Ovary (tissue), 9 donors: ENCODE results near the gene DGUOK. TPM values are rescaled to one million over a fixed set of nuclear protein-coding genes. Genes with fewer than 3 reads are reported as not detected.
"Not testable (repeated sequence)": the region's sequence is repeated elsewhere in the genome, so short reads cannot be mapped to it uniquely, and the experiment has no call there.

Source experiments
- DNase-seq, 5 donors: peaks; one replicate each; pipeline ENCODE4 v3.0.0-alpha.2; 2019 to 2020
- H3K27ac ChIP-seq, 2 donors: fragments of 200-600 bp; one replicate each; pipeline versions ENCODE4 v1.5.1 to v1.8.0; 2019 to 2022
- H3K27me3 ChIP-seq: fragments of 200-600 bp; one replicate; pipeline ENCODE4 v1.8.0; 2022
- H3K36me3 ChIP-seq: fragments of 200-600 bp; sonication (generic); one replicate; pipeline ENCODE4 v1.5.1; 2019
- H3K4me1 ChIP-seq: one replicate; pipeline ENCODE4 v1.8.1; 2013; ENCODE audit warnings: mild to moderate bottlenecking, moderate library complexity; ENCODE audit not compliant: insufficient read depth
- H3K4me3 ChIP-seq: fragments of 200-600 bp; sonication (generic); one replicate; pipeline ENCODE4 v1.5.1; 2017
- H3K9me3 ChIP-seq, 2 donors: fragments of 200-600 bp in 1 of 2; sonication (generic) in 1 of 2; one replicate each; pipeline versions ENCODE4 v1.5.1 to v1.8.1; 2013 to 2019; ENCODE audit warnings: mild to moderate bottlenecking in 1 of 2, moderate library complexity in 1 of 2
- CTCF ChIP-seq, 3 donors: fragments of 450-650 bp in 2 of 3; fragments of 200-600 bp in 1 of 3; IDR thresholded peaks; one replicate each; pipeline versions ENCODE4 v1.5.1 to v1.8.0; 2016 to 2022; ENCODE audit warnings: antibody characterized with exemption in 3 of 3, mild to moderate bottlenecking in 1 of 3
- EP300 ChIP-seq: sonication (generic); formaldehyde crosslinking; IDR thresholded peaks from one replicate; pipeline ENCODE4 v1.6.1; 2017; ENCODE audit warnings: antibody characterized with exemption
- POLR2A ChIP-seq: fragments of 450-650 bp; IDR thresholded peaks from one replicate; pipeline ENCODE4 v1.6.1; 2017; ENCODE audit warnings: antibody characterized with exemption, mild to moderate bottlenecking, moderate library complexity
- WGBS, 3 donors: extraction: QIAGEN DNeasy Blood & Tissue Kit in 1 of 3; methylation state at CpG; one replicate each; pipeline versions ENCODE4 v1.1.5 to v1.1.7; 2013 to 2017; 5-methylcytosine and 5-hydroxymethylcytosine counted together
- intact Hi-C, 4 donors: fragments of 100-400 bp; cut with DNase I; formaldehyde crosslinking; loops; one replicate each; pipeline versions ENCODE4 v1.11.0 to v1.15.1; 2022 to 2023
- polyA plus RNA-seq, 2 donors: library from polyadenylated mRNA; stranded (reverse); fragments of 200-250 nt in 1 of 2; fragments of 350-450 nt in 1 of 2; fragmentation: Illumina TruSeq in 1 of 2; extraction: RNeasy Lipid Tissue Mini Kit (QIAGEN cat#74804) in 1 of 2; gene quantifications; one replicate each; pipeline ENCODE4 v1.2.3, GENCODE V29; 2013 to 2014
- total RNA-seq, 7 donors: library from RNA; depleted of rRNA in 2 of 7; stranded (reverse); fragments of >200 nt in 2 of 7; fragmentation: NEBNext Ultra II Directional in 3 of 7; extraction: Animal tissue kit (Norgen Biotek cat#: 25700) in 3 of 7; gene quantifications; one replicate each; pipeline versions ENCODE4 v1.1.0 to v1.2.4, GENCODE V29; 2016 to 2023
- donor health status: DM: no; HTN: no; CAD: no; lungs with moderate emphysema.
- donor health status: DM: no; HTN: no; CAD: no.
- donor health status: Bipolar disorder and iron deficiency.
- donor health status: DM: yes; HTN: yes; CAD: no.
- donor health status: DM: no; HTN: no; CAD: no.
- donor health status: DM: yes; HTN: yes; CAD: no.

The DGUOK gene
- total and polyA plus RNA-seq, 9 donors = 45.8 to 84.1 (median 57.4) TPM

GRCh38 chr2:73899801-73900336 is 26.8 kb upstream of the DGUOK start:
- Histone ChIP-seq H3K36me3 (no peaks in the 10 kb centered on the region), H3K9me3 (no peaks in the 10 kb centered on the region), H3K27ac (no peak overlapping the region), H3K4me3 (no peak overlapping the region), H3K4me1 (no peaks in the 10 kb centered on the region), H3K27me3 (no peaks in the 10 kb centered on the region)
- WGBS, 3 donors = 75 to 79% (median 76%) methylated on average over 8 of the region's 8 CpGs
- no peak for DNase-seq
- intact Hi-C loops = no loop called here
- TF ChIP-seq CTCF (IDR thresholded peaks at IDR 0.05) (no peak), POLR2A (no peak), EP300 (no peak)

GRCh38 chr2:73901143-73901542 is 25.5 kb upstream of the DGUOK start:
- no peaks in the 10 kb centered on the region for H3K36me3 ChIP-seq
- intact Hi-C loops = no loop called here
- WGBS, 3 donors = 80 to 92% (median 89%) methylated on average over 8 to 10 of the region's 10 CpGs

GRCh38 chr2:73902284-73902683 is 24.4 kb upstream of the DGUOK start:
- Histone ChIP-seq H3K27ac (no peak overlapping the region), H3K4me3 (no peak overlapping the region), H3K9me3 (no peaks in the 10 kb centered on the region), H3K27me3 (no peaks in the 10 kb centered on the region), H3K4me1 (no peaks in the 10 kb centered on the region), H3K36me3 (no peaks in the 10 kb centered on the region)
- intact Hi-C loops = no loop called here
- 81 to 83% (median 83%) methylated on average over 4 of the region's 4 CpGs for WGBS, 3 donors
- no peak for DNase-seq
- TF ChIP-seq CTCF (IDR thresholded peaks at IDR 0.05) (no peak), EP300 (no peak), POLR2A (no peak)

More at GRCh38 chr2:73901143-73901542, 25.5 kb upstream of the DGUOK start:
- DNase-seq = no peak
- Histone ChIP-seq H3K27ac (no peak overlapping the region), H3K27me3 (no peaks in the 10 kb centered on the region), H3K4me3 (no peak overlapping the region), H3K9me3 (no peaks in the 10 kb centered on the region), H3K4me1 (no peaks in the 10 kb centered on the region)
- TF ChIP-seq EP300 = no peak
- no peak for TF ChIP-seq CTCF (IDR thresholded peaks at IDR 0.05)
- no peak for TF ChIP-seq POLR2A

GRCh38 chr2:73903313-73903712 is 23.4 kb upstream of the DGUOK start:
- DNase-seq = no peak
- WGBS, 3 donors = 86 to 89% (median 86%) methylated on average over 4 of the region's 4 CpGs
- no peaks in the 10 kb centered on the region for H3K36me3 ChIP-seq
- no peaks in the 10 kb centered on the region for H3K27me3 ChIP-seq
- intact Hi-C loops = no loop called here
- TF ChIP-seq EP300 (no peak), CTCF (IDR thresholded peaks at IDR 0.05) (no peak), POLR2A (no peak)
- no peaks in the 10 kb centered on the region for H3K9me3 ChIP-seq
- H3K4me3 ChIP-seq = no peak overlapping the region
- no peak overlapping the region for H3K27ac ChIP-seq
- H3K4me1 ChIP-seq = no peaks in the 10 kb centered on the region

GRCh38 chr2:73903949-73904613 is 22.6 kb upstream of the DGUOK start:
- WGBS, 3 donors = 89 to 90% (median 90%) methylated on average over 5 of the region's 5 CpGs
- H3K27ac ChIP-seq, H3K9me3 ChIP-seq, intact Hi-C loops, H3K4me1 ChIP-seq, H3K36me3 ChIP-seq, H3K27me3 ChIP-seq, H3K4me3 ChIP-seq, DNase-seq: not testable (repeated sequence)
